BJ (cell line): Measurements from ENCODE around the gene FGF1. TPM values are rescaled to one million over a fixed set of nuclear protein-coding genes. Genes with fewer than 3 reads are reported as not detected.

ENCODE experiments used
- CTCF ChIA-PET: fragments of 350-600 bp; formaldehyde crosslinking; extraction: SDS; loops from one replicate; lab custom pipeline; 2021; ENCODE audit warnings: antibody characterized with exemption, inconsistent platforms; lab: Yijun Ruan, JAX
- POLR2A ChIA-PET: fragments of 300-600 bp; sonication (Branson Sonifier 250); formaldehyde crosslinking; extraction: SDS; loops from one replicate; lab custom pipeline; 2021; ENCODE audit warnings: antibody characterized with exemption; lab: Charles Lee
- DNase-seq: peaks from one replicate; pipeline ENCODE4 v3.0.0-alpha.2; 2011; ENCODE audit warnings: low read depth
- H3K27me3 ChIP-seq: 2 replicates; pipeline ENCODE4 v1.6.0; 2011; ENCODE audit warnings: low read length; ENCODE audit not compliant: control insufficient read depth, insufficient read depth
- H3K36me3 ChIP-seq: 2 replicates; pipeline ENCODE4 v1.5.1; 2011; ENCODE audit warnings: low read length; ENCODE audit not compliant: control insufficient read depth, insufficient read depth
- H3K4me3 ChIP-seq: 2 replicates; pipeline ENCODE4 v1.5.1; 2011; ENCODE audit warnings: low read depth, mild to moderate bottlenecking, control low read depth, low read length
- CTCF ChIP-seq: IDR thresholded peaks from 2 replicates; pipeline ENCODE4 v1.5.1; 2011; ENCODE audit warnings: low read depth, mild to moderate bottlenecking, control low read depth, inconsistent platforms, low read length, moderate library complexity; ENCODE audit not compliant: insufficient read depth
- polyA plus RNA-seq: library from polyadenylated mRNA; depleted of rRNA; stranded (reverse); fragments of >200 nt; gene quantifications from 2 replicates; pipeline ENCODE4 v1.2.3, GENCODE V29; 2011

FGF1 gene
- polyA plus RNA-seq, 1 experiment, result 14.8 TPM

GRCh38 chr5:142547445-142548380, 138.2 kb downstream of the FGF1 start:
- Histone ChIP-seq H3K27me3 (no peaks in the 10 kb centered on the region), H3K36me3 (no peaks in the 10 kb centered on the region), H3K4me3 (no peak overlapping the region)
- no peak for TF ChIP-seq CTCF
- ChIA-PET CTCF (interaction anchor here (0.7 to 10.0 kb wide), 25 partner anchors 14 to 533 kb away, joined by 3 to 75 read pairs (median 4); partner anchors contain the start of gene SPRY4), POLR2A (no interaction called here)
- DNase-seq, result no peak

GRCh38 chr5:142545650-142546322, 140.1 kb downstream of the FGF1 start:
- Histone ChIP-seq H3K27me3 (no peaks in the 10 kb centered on the region), H3K4me3 (no peak overlapping the region), H3K36me3 (no peaks in the 10 kb centered on the region)
- POLR2A ChIA-PET, result no interaction called here
- CTCF ChIA-PET, result interaction anchor here (0.7 to 10.0 kb wide), 8 partner anchors 16 to 397 kb away, joined by 3 to 75 read pairs (median 3); partner anchors contain the start of gene SPRY4
- no peak for DNase-seq
- no peak for TF ChIP-seq CTCF

GRCh38 chr5:142544946-142545649, 140.8 kb downstream of the FGF1 start:
- Histone ChIP-seq H3K4me3 (no peak overlapping the region), H3K36me3 (no peaks in the 10 kb centered on the region), H3K27me3 (no peaks in the 10 kb centered on the region)
- CTCF ChIA-PET, result interaction anchor here (1.2 to 10.0 kb wide), 5 partner anchors 39 to 392 kb away, joined by 3 to 75 read pairs (median 5); partner anchors contain the start of gene SPRY4
- POLR2A ChIA-PET, result no interaction called here
- no peak for TF ChIP-seq CTCF
- no peak for DNase-seq

- Histone ChIP-seq H3K27me3 (no peaks in the 10 kb centered on the region), H3K4me3 (no peak overlapping the region), H3K36me3 (no peaks in the 10 kb centered on the region)
- POLR2A ChIA-PET, result no interaction called here
- no peak for DNase-seq
- CTCF ChIA-PET, result interaction anchor here (0.8 to 10.0 kb wide), 5 partner anchors 43 to 391 kb away, joined by 3 to 75 read pairs (median 5); partner anchors contain the start of gene SPRY4
- TF ChIP-seq CTCF, result no peak
These were observed 141.7 kb downstream of the FGF1 start for GRCh38 chr5:142544071-142544753.
